Activated CD8-positive, alpha-beta memory T cell treated with anti-CD3 and anti-CD28 coated beads, Interleukin-2, amount 50 U/mL, for 48 hours (primary cell): ENCODE measurements around the gene ELAVL2.
"Not testable (repeated sequence)": the region's sequence is repeated elsewhere in the genome, so short reads cannot be mapped to it uniquely, and the experiment has no call there.

Experiments
- DNase-seq: peaks from one replicate; pipeline ENCODE4 v3.0.0-alpha.2; 2020

Gene ELAVL2

DNA sequence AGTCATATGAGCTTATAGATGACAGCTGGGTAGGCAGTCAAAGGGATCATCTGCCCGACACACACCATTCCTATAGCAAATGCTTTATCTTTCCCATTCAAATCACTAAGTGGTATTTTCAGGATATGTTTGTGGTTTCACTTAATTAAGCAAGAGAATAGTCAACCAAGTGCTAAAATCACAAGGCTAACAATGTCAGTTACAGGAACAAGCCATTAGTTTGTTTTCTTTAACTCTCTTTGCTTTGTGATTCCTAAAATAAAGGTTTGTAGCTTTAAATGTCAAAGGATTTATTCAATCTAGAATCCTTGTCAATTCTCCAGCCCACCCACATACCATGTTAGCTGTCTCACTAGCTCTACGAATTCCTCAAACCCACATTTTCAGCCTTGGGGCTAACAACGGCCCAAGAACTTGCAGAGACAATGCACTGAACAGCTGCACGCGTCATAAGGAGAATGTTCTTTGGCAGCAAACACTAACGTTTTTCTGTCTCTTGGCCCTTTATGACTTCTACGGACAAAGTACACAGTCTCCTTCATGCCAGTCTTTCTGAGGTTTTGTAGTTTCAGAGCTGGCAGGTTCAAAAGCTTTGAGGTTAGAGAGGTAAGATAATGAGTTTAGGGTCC lies 56.6 kb downstream of the ELAVL2 start:
- no peak for DNase-seq

DNA sequence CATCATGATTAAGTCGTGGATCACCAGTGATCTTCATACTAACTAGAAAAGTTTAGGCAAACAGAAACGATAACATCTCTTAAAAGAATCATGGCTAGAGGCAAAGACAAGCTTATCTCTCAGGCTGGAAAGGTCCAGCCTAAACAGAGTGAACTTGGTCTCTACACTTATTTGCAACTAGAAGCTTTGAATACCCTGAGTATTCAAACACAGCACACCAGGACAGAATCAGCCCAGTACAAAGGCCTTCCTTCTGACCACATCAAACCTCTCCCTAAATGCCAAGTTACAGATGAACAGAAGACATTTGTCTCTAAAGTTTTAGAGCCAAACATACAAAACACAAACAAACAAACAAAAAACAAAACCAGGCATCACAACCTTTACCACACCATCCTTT lies 57.2 kb downstream of the ELAVL2 start:
- no peak for DNase-seq

DNA sequence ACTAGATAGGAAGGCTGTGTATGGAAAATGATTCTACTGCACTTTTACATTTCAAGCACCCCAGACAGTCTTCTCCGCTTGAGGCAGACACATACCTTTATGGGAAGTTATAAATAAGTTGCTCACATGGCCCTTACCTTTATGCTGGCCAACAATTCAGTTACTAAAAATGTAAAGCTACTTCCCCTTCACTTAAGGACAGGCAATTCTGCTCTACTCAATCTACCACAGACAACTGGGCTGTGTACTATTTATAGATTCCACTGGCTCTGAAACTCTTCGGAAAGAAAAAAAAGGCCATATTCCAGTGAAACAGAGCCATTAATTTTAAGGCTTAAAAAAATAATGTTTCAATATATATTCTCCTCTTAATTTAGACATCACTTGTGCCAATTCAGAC lies 59.4 kb downstream of the ELAVL2 start:
- DNase-seq: no peak

DNA sequence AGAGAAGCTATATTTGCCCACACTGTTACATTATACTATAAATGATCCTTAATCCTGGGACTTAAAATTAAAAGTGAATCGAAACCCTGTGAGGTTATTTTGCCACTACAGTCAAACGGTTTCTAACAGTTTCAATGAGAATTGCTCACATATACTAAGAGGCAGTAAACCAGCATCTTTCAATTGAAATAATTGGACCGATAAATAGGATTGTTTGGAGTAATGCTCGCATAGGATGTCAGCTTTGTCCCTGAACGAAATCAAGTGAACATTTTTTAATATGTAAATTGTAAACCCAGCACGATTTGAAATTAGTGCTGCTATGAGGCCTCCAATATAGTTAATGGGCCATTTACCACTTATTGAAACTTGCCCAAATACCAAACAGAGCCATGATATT lies 60.5 kb downstream of the ELAVL2 start:
- no peak for DNase-seq

DNA sequence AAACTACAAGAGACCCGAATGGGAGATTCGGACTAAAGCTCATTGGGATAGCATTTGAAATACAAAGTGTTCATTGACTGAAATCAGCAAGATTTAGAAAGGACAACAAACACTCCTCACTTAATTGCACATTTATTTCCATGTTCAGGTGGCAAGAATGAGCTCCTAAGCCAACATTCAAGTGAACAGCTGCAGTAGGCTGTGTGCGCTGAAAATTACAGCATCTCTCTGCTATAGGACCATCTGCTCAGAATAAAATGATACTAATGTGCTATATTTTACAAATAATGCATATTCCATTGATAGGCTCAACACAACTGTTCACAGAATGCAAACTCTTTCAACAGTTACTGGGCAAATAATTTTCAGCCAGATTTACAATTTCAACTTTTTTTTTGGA lies 61.8 kb downstream of the ELAVL2 start:
- no peak for DNase-seq

DNA sequence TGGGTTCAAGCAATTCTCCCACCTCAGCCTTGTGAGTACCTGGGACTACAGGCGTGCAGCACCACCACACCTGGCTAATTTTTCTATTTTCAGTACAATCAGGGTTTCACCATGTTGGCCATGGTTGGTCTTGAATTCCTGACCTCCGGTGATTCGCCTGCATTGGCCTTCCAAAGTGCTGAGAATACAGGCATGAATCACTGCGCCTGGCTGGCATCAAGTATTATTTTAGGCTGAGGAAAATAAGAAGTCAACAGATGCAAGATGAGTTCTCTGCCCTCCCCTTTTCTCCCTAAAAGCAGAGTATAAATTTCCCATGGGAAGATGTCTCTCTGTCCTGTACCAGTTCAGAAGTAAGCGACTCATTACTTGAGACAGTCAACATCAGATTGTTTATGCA lies 71.5 kb downstream of the ELAVL2 start:
- DNase-seq: no peak

DNA sequence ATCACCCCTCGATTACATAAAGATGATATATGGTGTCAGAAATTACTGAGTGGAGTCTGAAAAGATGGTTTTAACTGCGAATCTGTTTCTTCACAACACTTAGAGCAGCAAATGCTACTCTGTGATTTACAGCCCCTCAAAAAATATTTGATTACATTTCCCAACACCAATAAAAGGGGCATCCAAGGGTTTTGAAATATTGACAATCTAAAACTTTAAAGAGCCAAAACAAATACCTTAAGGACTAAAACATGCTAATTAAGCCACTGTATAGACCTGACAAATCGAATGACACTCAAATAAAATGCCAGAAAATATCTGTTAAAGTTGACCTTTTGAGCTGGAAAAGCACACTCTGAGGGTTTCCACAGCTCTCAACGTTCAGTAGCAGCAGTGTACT lies 73.2 kb downstream of the ELAVL2 start:
- DNase-seq: no peak

DNA sequence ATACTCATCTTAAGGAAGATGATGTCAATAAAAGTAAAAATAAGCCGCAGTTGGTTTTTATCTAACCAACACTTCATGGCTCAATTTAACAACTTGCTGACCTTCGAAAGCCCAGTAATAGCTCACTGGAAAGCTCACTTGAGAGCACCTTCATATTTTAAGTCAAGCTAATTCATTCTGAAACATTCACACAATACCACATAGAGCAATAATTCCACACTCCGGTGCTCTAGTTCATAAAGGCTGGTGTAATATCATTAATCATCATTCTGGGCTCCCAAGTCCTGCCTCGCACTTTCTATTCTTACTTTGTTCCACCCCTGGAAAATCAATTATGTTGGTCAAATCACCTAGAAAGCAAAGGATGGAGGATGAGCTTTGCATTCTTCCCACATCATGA lies 74.4 kb downstream of the ELAVL2 start:
- no peak for DNase-seq

DNA sequence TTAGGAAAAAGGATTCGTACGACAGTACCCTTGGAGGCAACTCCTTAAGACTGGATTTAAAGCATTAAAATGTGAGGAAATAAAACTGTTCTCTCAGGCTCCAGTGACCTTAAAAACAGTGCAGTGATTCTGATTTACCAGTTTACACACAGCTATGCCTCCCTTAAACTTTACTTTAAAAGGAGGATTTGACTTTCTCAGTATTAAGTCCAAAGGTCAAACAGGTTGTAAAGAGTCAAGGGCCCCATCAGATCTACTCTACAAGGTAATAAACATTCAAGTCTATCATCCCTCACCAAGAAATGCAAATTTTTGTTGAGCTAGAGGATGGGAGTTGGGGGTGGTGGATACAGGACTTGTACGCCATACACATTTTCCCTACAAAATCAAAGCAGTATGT lies 75.2 kb downstream of the ELAVL2 start:
- no peak for DNase-seq

DNA sequence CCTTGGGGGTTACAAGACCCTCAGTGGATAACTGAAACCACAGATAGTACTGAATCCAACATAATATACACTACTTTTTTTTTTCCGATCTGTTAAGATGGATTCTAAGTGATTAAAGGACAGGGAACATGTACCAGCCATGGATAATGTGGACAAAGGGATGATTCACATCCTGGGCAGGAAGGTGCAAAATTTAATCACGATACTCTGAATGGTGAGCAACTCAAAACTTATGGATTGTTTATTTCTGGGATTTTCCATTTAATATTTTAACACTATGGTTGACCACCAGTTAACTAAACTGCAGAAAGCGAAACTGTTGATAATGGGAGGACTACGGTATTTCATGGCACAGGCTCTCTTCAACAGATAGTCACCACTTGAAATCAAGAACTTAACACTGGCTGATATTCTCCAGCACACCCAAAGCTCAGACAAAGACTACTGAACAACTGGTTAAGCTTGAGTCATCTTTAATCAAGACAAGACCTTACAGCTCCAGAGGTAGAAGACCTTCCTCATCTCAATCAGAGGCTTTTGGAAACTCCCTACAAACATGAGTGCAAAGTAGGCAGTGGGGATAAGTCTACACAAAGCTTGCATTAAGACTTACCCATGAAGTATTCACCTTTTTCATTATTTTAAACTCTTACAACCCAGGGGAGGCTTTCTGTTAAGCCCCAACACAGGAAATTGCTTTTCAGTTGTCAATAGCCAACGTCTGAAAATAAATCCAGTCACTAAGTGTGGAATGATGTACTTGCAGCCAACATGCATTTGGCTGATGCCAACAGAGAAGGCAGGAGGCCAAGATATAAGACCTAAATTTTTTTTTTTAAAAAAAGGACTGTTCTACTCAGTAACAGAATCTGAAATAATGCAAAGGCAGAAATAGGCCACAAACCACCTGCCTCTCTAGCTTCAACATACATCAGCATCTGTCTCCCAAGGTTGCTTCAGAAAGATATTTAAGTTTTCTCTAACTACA lies 78.7 kb downstream of the ELAVL2 start:
- no peak for DNase-seq

DNA sequence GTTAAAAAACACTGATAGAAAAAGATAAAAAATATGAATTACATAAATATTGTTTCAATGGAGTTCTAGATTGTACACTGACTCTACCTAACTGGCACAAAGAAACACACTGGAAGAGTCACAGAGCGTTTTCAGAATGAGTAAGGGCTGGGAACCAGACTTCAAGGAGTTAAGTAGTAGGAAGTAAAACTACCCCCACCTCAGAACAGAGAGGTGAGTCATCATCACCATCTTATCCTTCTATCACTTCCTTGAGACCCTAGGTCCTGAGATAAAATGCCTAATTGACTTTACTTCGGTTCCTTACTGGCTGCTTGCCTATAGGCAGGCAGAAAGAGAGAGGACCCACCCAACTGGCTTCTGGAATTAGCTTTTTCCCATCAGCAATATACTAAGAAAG lies 79.7 kb downstream of the ELAVL2 start:
- DNase-seq: no peak

DNA sequence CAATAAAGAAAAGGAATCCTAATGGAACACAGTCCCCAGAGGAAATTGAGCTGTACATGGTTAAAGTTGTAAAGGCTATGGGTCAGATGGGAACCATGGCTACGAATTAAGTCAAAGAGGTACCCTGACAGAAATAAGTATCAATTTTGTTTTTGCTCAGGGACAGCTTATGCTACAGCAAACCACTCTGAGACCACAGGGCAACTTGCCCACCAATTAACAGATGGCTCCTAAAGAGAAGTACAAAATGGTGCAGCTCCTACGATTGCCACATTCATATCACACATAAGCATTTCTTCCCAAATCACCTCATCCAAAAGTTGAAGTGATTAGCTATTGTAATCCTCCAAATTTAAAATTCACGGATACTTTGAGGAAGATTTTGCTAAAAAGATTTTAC lies 83.0 kb downstream of the ELAVL2 start:
- DNase-seq: no peak

DNA sequence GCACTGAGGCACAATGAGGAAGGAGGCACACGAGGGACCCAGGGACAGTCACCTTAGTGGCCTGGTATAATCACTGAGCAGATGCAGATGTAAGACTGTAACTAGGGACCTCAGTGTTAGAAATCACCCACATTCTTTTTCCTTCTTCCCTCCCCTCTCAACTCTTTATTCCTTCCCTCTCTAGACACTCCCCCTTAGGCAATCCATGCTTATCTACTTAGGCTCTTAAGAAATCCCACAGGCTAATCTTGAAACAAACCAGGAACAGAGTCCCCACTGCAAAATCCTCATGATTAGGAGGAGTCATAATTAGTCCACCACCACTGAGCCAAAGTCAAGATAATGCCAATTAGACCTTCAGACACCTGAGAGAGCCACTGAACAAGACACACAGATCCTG lies 84.7 kb downstream of the ELAVL2 start:
- DNase-seq: no peak

DNA sequence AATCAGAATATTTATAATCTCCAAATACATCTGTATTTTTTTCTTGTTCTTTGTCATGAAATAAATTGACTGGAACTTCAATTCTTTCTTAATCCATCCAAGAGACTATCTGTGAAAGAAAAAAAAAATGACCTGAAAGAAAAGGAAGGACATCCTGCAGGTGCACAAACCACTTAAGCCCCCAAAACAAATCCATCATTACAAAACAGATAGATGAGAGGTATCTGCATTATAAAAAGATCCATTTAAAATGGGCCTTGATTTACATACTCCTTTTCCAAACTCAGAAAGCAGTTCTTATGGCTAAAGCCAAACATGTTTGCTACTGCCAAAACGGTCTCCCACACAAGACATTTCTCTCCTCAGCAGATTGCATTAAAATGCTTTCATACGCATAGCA lies 85.5 kb downstream of the ELAVL2 start:
- no peak for DNase-seq

DNA sequence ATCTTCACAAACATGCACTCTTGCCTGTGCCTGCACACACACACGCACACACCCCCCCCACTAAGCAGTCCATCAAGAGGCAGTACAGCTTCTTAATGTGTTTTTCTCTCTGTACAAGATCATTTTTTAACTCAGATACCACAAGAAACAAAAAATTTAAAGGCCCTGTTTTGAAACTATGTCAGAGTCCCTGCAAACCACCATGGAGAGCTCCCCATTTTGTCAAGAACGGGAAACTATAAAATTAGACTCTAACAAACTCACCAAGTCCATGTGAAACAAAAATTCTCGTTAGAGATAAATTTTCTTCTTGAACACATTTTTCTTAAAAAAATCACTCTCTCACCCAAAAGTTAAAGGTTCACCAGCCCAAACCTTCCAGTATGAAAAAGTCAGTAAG lies 86.3 kb downstream of the ELAVL2 start:
- no peak for DNase-seq

DNA sequence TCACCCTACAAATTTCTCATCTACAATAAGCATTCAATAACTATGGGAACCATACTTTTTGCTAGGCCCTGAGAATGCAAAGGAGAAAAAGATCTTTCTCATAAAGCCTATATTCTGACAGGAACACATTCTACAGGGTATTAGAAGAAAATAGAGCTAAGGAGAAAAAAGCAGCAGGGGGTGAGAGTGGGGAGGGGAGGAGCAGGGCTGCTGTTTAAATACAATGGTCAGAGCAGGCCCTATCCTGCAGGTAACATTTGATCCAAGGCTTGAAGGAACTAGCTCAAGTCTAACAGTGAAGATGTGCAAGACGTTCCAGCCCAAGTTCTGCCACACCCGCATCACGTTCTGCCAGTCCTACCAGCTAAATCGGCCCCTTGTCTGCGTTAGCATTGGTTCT lies 89.7 kb downstream of the ELAVL2 start:
- DNase-seq: no peak

DNA sequence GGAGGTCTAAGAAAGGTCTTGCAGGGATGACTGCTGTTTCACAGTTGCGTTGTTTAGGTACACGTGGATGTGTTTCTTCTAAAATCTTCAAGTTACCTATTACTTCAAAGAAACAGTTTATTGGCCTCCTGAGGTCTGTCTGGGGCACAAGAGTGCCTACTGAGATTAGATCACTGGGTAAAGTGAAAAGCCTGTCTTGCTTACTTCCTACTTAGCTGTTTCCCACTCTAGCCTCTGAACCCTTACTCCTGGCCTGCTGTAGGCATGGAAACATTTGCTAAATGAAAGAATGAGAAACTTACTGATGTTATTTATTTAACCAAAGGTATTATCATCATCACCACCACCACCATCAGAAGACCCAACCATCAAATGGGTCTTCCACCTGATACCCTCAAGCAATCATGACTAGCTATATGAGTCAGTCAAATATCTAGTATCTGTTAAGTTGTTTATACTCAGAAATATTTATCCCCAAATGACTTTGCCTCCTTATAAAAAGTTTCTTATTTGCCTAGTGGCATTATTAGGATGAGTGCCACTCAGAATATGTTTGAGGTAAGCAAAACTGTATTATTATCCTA lies 92.5 kb downstream of the ELAVL2 start:
- DNase-seq: no peak

DNA sequence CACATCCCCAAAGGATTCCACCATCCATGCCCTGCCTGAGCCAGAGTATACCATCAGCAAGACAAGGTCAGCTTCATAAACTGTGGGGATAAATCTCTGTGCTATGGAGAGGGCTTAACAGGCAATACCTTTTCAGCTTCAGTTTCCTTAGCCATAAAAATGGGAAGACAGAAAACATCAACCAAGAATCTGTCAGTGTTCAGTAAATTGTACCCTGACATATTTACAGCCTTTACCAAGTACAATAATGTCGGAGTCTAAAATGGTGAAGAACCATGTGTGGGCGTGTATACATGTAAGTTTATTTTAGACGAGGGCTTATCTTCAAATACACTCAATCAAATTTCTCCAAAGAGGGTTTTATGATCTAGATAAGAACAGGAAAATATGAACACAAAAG lies 94.7 kb downstream of the ELAVL2 start:
- DNase-seq: no peak

DNA sequence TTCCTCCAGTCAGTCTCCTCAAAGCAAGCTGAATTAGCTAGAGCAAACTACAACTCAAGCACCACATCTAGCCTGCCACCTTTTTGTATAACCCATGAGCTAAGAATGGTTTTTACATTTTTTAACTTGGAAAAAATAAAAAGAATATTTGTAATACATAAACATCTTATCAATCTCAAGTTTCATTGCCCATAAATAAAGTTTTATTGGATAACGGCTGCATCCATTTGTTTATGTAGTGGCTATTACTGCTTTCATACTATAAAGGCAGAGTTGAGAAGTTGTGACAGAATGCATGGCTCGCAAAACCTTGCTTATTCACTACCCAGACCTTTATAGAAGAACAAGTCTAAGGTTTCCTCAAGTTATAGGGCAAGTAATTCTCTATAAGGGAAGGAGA lies 95.7 kb downstream of the ELAVL2 start:
- no peak for DNase-seq

DNA sequence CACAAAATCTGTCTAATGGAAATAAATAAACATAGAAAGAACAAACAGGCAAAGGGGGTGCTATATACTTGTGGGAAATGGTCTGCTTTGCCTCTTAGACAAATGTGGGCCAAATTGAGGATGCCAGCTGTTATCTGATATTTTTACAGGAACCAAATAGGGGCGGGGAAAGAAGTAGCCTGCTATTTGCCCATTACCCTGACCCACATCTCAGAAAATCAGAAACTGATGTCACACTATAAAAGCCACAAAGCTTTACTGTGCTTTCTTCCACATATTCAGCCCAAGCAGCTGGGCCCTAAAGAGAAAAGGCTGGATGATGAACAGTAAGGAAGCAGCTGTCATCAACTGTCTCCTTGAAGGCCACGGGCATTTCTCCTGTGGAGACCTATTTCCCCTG lies 97.3 kb downstream of the ELAVL2 start:
- no peak for DNase-seq

DNA sequence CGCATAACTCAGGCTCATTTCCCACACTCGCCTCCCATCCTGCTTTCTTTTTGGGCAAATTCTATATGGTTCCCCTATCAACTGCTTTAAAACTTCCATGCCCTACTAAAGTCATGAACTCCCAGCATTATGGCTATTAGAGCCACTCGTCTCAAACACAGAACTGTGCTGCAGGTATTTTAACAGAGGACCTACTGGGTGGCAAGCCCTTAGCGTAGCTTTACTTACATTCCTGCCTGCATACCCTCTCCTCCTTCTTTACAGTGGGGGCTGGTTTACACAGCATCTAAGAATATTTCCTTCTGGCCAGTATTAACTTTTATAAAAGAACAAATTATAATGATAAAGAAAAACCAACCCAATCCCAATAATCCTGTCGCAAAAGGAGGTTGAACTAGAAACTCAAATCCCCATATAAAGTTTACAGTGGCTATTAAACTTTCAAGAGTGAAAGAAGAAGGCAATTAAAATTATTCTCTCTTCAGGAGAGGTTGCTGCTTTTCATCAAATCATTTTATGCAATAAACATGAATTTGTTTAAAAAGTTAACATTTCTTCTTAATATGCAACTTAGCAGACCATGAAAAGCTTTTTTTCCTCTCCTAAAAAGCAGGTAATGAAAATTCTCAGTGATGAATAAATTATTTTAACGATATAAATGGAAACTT lies 100.6 kb downstream of the ELAVL2 start:
- no peak for DNase-seq

DNA sequence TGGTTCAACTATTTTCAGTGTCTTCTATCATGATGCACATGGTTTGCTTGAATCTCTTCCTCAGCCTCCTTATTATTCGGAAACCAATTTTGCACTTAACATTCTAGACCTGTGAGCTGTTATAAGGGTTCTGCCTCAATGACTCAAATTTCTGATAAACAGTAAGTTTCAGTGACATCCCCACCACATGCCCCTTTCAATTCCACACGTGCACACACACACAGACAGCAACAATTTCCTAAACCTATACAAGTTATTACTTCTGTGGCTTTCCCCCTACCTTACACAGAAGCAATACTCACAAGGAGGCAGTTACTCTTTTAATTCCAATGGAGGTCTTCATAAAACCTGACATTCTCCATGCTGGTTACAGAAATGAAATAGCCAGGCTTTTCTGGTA lies 102.4 kb downstream of the ELAVL2 start:
- no peak for DNase-seq

DNA sequence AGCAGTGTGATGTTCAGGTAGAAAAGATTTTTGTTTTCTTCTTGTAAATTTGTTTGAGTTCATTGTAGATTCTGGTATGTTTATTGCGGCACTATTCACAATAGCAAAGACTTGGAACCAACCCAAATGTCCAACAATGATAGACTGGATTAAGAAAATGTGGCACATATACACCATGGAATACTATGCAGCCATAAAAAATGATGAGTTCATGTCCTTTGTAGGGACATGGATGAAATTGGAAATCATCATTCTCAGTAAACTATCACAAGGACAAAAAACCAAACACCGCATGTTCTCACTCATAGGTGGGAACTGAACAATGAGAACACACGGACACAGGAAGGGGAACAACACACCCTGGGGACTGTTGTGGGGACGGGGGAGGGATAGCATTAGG lies 103.0 kb downstream of the ELAVL2 start:
- not testable (repeated sequence) for DNase-seq

DNA sequence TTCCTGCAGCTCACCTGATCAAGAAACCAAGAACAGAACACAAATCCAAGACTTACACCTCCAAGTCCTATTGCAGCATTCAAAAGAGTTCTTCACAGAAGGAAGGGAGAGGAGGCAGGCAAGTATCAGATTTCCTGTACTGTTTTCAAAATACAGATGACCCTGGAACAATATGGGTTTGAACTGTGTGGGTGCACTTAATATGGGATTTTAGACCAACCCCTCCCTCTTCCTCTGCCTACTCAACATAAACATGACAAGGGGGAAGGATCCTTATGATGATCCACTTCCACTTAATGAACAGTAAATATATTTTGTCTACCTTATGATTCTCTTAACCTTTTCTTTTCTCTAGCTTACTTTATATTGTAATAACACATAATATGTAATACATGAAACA lies 104.6 kb downstream of the ELAVL2 start:
- DNase-seq: no peak
